Activated T-cell treated with anti-CD3 and anti-CD28 coated beads, Interleukin-2, amount 50 U/mL, for 72 hours (primary cell): Measurements from ENCODE around the gene CCDC154. TPM values are rescaled to one million over a fixed set of nuclear protein-coding genes. Genes with fewer than 3 reads are reported as not detected.

ENCODE experiments used
- ATAC-seq, 2 donors: fragments of 150-1000 bp; cut with Tn5 transposase; replicated peaks in 1 of 2; 2 replicates each; pipeline ENCODE4 v1.10.0; 2021; ENCODE audit warnings: moderate library complexity in 2 of 2, mild to moderate bottlenecking in 1 of 2
- DNase-seq, 2 donors: peaks; one replicate each; pipeline ENCODE4 v3.0.0; 2021 to 2022; ENCODE audit warnings: mixed read lengths in 1 of 2
- H3K27ac Mint-ChIP-seq: one replicate; pipeline ENCODE4 v1.8.0; 2022; ENCODE audit warnings: mild to moderate bottlenecking, moderate library complexity, mixed read lengths
- H3K27me3 Mint-ChIP-seq: one replicate; pipeline ENCODE4 v1.8.0; 2022; ENCODE audit warnings: low read depth, mixed read lengths
- H3K36me3 Mint-ChIP-seq, 2 donors: one replicate each; pipeline ENCODE4 v1.8.0; 2022; ENCODE audit warnings: mixed read lengths in 2 of 2, mild to moderate bottlenecking in 1 of 2; ENCODE audit not compliant: insufficient read depth in 2 of 2
- H3K4me1 Mint-ChIP-seq: one replicate; pipeline ENCODE4 v1.8.0; 2022; ENCODE audit warnings: low read depth, mixed read lengths
- H3K4me3 Mint-ChIP-seq, 2 donors: one replicate each; pipeline ENCODE4 v1.8.0; 2022; ENCODE audit warnings: mild to moderate bottlenecking in 2 of 2, mixed read lengths in 2 of 2, moderate library complexity in 2 of 2
- H3K9me3 Mint-ChIP-seq, 2 donors: one replicate each; pipeline ENCODE4 v1.8.0; 2022; ENCODE audit warnings: mixed read lengths in 2 of 2
- total RNA-seq, 2 donors: library from RNA; stranded (reverse); gene quantifications; one replicate each; pipeline ENCODE4 v1.2.3, GENCODE V29; 2022

The CCDC154 gene, protein sequence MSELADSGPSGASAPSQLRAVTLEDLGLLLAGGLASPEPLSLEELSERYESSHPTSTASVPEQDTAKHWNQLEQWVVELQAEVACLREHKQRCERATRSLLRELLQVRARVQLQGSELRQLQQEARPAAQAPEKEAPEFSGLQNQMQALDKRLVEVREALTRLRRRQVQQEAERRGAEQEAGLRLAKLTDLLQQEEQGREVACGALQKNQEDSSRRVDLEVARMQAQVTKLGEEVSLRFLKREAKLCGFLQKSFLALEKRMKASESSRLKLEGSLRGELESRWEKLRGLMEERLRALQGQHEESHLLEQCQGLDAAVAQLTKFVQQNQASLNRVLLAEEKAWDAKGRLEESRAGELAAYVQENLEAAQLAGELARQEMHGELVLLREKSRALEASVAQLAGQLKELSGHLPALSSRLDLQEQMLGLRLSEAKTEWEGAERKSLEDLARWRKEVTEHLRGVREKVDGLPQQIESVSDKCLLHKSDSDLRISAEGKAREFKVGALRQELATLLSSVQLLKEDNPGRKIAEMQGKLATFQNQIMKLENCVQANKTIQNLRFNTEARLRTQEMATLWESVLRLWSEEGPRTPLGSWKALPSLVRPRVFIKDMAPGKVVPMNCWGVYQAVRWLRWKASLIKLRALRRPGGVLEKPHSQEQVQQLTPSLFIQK
- total RNA-seq, result 1 to 10 TPM; 2.7 to 3.4 TPM

- Mint-ChIP-seq H3K4me1 (no peaks in the 10 kb centered on the region), H3K27ac (no peak within 1 kb of the TSS), H3K36me3 (no peaks in the 10 kb centered on the region), H3K27me3 (no peaks in the 10 kb centered on the region), H3K4me3 (no peak within 1 kb of the TSS), H3K9me3 (no peaks in the 10 kb centered on the region)
- no peak for ATAC-seq
- DNase-seq, result no peak
Measured at GRCh38 chr16:1443980-1444729, at the start of gene CCDC154. TSS of gene CCDC154 (minus strand) at chr16:1444556. CDS start at chr16:1444322, 234 bp downstream.

GRCh38 chr16:1493746-1494094, 49.4 kb upstream of the CCDC154 start:
- ATAC-seq (peak; percentile 33 to 38), DNase-seq (no peak)
- H3K4me3 Mint-ChIP-seq, result peak overlapping the region; percentile 95 to 99
- H3K27me3 Mint-ChIP-seq, result no peaks in the 10 kb centered on the region
- peaks cover 0 to 2% of the 10 kb centered on the region in 2 donors for H3K36me3 Mint-ChIP-seq
- H3K4me1 Mint-ChIP-seq, result peaks cover 20% of the 10 kb centered on the region
- H3K27ac Mint-ChIP-seq, result peak overlapping the region; percentile 65
- no peaks in the 10 kb centered on the region for H3K9me3 Mint-ChIP-seq

DNA sequence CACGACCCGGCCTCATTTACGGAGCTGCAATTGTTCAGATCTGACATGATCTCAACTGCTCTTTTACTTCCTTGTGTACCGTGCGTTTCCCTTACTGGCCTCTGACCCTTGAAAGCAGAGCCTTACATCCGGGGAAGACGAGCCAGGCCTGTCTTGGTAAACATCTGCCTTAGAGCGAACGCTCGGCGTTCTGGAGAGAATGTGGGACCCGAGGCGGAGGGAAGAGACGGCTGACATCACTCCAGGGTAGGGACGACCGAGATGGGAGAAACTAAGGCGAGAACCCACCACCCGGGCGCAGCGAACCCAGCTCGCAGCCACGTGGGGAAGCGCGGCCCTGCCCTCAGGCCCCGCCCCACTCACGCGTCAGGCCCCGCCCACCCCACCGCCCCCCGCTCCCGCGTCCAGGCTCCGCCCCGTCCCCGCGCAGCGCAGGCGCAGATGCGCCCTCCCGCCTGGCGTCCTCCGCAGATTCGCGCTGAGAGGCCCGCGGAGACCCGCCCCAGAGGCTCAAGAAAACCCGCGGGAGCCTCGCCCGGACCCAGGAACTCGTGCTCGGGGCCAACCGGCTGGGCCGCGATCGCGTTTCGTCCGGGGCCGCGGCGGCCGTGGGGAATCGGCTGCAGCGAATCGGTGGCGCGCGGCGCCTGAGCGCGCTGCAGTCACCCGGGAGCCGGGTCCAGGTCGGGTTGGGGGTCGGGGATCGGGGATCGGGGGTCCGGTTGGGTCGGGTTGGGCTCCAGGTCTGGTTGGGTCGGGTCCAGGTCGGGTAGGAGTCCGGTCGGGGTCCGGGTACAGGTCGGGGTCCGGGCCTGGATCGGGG, 48.8 kb upstream of the CCDC154 start, which contains the start of gene TELO2:
Gene TELO2 (plus strand): TSS at position 438 of the 823 bp plus-strand sequence. CDS start 922 bp downstream, outside the sequence.
- DNase-seq, result peak; percentile 87 to 90
- Mint-ChIP-seq H3K27me3 (no peaks in the 10 kb centered on the region), H3K9me3 (no peaks in the 10 kb centered on the region), H3K27ac (peak within 1 kb of the TSS; percentile 97), H3K4me3 (peak within 1 kb of the TSS; percentile 95 to 99), H3K4me1 (peaks cover 20% of the 10 kb centered on the region), H3K36me3 (peaks cover 0 to 2% of the 10 kb centered on the region in 2 donors)
- ATAC-seq, result peak; percentile 87 to 90

- peaks cover 0 to 2% of the 10 kb centered on the region in 2 donors for H3K36me3 Mint-ChIP-seq
- no peaks in the 10 kb centered on the region for H3K9me3 Mint-ChIP-seq
- H3K4me1 Mint-ChIP-seq, result peaks cover 20% of the 10 kb centered on the region
- H3K27me3 Mint-ChIP-seq, result no peaks in the 10 kb centered on the region
- peak overlapping the region; percentile 97 for H3K27ac Mint-ChIP-seq
- peak overlapping the region; percentile 95 to 99 for H3K4me3 Mint-ChIP-seq
- ATAC-seq, result no peak
- no peak for DNase-seq
Measured at GRCh38 chr16:1492082-1492922, 47.9 kb upstream of the CCDC154 start.

DNA sequence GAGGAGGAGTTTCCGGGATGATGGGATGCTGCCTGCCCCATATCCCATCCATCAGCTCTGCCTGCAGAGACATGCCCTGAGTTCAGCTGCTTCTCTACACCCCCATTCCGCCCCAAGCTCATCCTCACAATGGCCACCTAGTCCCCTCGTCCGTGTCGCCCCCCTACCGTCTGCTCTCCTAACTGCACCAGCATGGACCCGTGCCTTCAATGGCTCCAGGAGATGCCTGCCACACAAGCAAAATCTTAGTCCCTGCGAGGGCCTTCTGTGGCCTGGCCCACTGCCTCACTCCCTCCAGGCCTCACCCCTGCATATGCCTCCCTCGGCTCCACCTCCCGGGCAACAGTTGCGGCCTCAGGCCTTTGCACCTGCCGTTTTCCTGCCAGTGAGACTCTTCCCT, 47.0 kb upstream of the CCDC154 start:
- Mint-ChIP-seq H3K4me3 (no peak overlapping the region), H3K27ac (no peak overlapping the region), H3K9me3 (no peaks in the 10 kb centered on the region), H3K36me3 (peaks cover 0 to 2% of the 10 kb centered on the region in 2 donors), H3K27me3 (no peaks in the 10 kb centered on the region), H3K4me1 (peaks cover 20% of the 10 kb centered on the region)
- DNase-seq (no peak), ATAC-seq (no peak)

GRCh38 chr16:1489077-1489476, 44.7 kb upstream of the CCDC154 start:
- H3K27ac Mint-ChIP-seq, result no peak overlapping the region
- ATAC-seq, result no peak
- no peaks in the 10 kb centered on the region for H3K27me3 Mint-ChIP-seq
- no peak for DNase-seq
- peaks cover 0 to 2% of the 10 kb centered on the region in 2 donors for H3K36me3 Mint-ChIP-seq
- peaks cover 11% of the 10 kb centered on the region for H3K4me1 Mint-ChIP-seq
- no peak overlapping the region for H3K4me3 Mint-ChIP-seq
- H3K9me3 Mint-ChIP-seq, result no peaks in the 10 kb centered on the region

GRCh38 chr16:1488619-1489018, 44.3 kb upstream of the CCDC154 start, which contains the start of gene PTX4:
TSS of gene PTX4 (minus strand) at chr16:1488944. CDS start at chr16:1488909, 35 bp downstream.
- Mint-ChIP-seq H3K36me3 (peaks cover 0 to 2% of the 10 kb centered on the region in 2 donors), H3K9me3 (no peaks in the 10 kb centered on the region), H3K27ac (no peak within 1 kb of the TSS), H3K4me3 (no peak within 1 kb of the TSS), H3K27me3 (no peaks in the 10 kb centered on the region), H3K4me1 (peaks cover 11% of the 10 kb centered on the region)
- ATAC-seq (no peak), DNase-seq (no peak)

DNA sequence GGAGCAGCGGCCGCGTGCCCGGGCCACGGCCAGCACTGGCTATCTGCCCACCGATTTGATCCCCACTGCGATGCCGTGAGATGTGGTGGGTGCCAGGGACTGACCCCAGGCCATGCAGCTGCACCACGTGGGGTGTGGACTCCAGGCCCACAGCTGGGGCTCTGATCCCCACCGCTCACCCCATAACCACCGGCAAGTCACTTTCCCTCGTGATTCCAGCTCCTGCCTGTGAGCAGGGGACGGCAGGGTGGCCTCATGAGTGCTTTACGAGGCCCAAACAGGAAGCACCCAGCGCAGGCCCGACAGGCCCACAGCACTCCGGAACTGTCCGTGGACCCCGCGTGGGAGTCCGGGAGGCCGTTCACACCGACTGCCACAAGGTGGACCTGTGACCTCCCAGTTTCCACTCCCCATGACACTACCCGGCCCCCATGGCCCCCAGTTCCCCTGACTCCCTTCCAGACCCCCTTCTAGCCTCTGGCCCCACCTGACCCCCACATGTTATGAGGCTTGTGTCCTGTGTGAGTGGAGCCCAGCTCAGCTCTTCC, 43.8 kb upstream of the CCDC154 start:
- H3K9me3 Mint-ChIP-seq, result no peaks in the 10 kb centered on the region
- no peak overlapping the region for H3K27ac Mint-ChIP-seq
- H3K4me1 Mint-ChIP-seq, result peaks cover 11% of the 10 kb centered on the region
- peaks cover 0 to 2% of the 10 kb centered on the region in 2 donors for H3K36me3 Mint-ChIP-seq
- ATAC-seq (no peak), DNase-seq (no peak)
- H3K4me3 Mint-ChIP-seq, result no peak overlapping the region
- H3K27me3 Mint-ChIP-seq, result no peaks in the 10 kb centered on the region

DNA sequence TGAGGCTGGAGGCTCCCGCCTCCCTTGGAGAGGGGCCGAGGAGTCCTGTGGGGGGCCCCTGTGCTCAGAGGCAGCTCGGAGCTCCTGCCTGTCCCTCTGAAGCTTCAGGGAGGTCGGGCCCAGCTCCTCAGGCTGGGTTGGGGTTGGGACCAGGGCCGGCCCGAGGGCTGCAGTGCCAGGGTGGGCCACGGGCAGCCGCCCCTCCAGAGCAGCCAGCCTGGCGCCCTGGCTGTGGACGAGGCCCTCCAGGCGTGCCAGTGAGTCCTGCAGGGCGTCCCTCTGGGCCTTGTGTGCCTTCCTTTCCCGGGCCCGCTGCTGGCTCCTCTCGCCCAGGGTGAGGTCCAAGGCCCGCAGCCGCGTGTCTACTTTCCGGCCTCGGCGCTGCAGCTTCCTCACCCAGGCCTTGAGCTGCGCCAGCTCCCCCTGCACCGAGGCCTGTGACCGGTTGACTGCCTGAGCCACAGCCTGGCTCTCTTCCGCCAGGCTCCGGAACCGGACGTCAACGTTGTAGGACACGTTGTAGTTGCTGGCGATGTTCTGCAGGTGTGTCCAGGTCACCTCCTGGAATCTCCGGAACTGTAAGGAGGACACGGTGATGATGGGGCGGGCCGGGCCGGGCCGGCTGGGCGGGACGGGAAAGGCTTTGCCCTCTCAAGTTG, 43.2 kb upstream of the CCDC154 start:
- Mint-ChIP-seq H3K27me3 (no peaks in the 10 kb centered on the region), H3K36me3 (no peaks in the 10 kb centered on the region), H3K4me3 (no peak overlapping the region), H3K4me1 (peaks cover 6% of the 10 kb centered on the region), H3K27ac (no peak overlapping the region), H3K9me3 (no peaks in the 10 kb centered on the region)
- ATAC-seq (no peak), DNase-seq (no peak)

DNA sequence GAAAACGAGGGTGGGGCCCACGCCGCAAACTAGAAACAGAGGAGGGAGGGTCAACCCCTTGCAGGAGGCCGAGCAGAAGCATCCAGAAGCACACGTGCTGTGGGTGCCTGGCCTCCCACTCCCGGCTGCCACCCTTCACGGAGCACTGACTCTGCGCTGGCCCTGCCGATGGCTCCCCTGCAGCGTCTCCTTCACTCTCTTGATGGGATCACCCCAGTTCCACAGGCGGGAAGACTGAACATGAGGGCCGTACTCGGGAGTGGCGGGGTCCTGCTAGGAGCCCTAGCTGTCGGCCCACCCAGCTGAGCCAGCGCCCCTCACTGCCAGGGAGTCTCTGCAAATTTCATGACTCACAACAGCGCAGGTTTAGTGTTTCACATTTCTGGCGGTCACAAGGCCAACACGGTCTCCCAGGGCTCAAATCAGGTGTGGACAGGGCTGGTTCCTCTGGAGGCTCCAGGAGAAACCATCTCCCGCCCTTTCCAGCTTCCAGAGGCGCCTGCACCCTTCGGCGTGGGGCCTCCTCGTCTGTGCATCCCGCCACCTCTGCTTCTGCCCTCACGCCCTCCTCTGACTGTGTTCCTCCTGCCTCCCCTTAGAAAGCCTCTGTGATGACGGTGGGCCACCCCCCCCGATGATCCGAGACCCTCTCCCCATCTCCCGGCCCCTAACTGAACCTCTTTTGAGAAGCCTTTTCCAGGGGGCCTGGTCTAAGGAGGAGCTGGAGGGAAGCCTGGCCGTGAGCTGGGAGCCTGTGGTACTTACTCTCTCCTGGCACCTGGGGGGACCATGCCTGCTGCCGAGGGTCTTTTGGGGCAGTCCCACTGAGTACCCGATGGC, 42.4 kb upstream of the CCDC154 start:
- H3K4me3 Mint-ChIP-seq, result no peak overlapping the region
- H3K9me3 Mint-ChIP-seq, result no peaks in the 10 kb centered on the region
- no peak overlapping the region for H3K27ac Mint-ChIP-seq
- ATAC-seq (no peak), DNase-seq (no peak)
- no peaks in the 10 kb centered on the region for H3K27me3 Mint-ChIP-seq
- no peaks in the 10 kb centered on the region for H3K36me3 Mint-ChIP-seq
- H3K4me1 Mint-ChIP-seq, result no peaks in the 10 kb centered on the region
